Measurements from ENCODE around the gene PER2. TPM values are rescaled to one million over a fixed set of nuclear protein-coding genes. Genes with fewer than 3 reads are reported as not detected.

Gene PER2
- total and polyA plus RNA-seq, 2 of the 13 experiments (the other 11 are each of a cell fraction or from before 2014, with no cell fraction given): 5.1 to 9.4 TPM

DNA sequence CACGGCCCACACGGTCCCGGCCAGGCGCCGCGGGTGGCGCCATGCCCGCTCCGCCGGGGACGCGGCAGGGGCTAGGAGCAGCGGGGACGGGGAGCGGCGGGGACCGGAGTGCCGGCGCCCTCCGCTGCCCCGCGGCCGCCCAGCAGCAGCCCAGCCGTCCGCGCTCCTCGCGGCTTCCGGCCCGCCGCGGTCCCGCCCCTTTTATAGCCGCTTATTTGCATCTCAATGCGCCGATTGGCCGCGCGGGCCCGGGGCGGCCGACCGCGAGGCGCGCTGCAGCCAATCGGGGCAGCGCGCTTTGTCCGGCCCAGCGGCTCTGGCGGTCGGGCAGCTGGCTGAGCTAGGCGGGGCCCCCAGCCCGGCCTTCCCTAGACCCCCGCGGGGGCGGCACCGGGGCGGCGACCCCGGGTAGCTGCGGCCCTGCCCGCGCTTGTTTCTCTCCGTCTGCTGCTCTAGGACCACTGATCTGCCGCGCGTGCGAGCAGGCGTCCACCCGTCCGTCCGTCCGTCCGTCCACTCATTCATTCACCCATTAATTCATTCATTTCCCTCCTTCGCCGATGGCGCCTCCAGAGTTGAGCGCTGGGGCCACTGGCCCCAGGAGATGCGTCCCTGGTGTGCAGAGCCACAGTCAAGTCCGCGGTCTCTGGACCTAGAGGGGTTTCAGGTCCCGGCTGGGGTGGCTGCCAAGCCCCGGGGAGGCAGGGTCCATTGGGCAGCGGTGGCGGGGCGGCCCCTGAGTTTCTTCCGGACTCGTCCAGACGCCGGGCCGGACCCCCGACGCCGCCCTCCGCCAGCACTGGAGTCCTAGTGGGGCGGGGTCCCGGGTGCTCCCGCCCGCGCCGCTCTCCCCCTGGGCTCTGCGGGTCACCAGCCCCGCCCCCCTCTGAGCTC is 48.3 kb downstream of the PER2 start, which contains the start of gene HES6 (continued):
- TF ChIP-seq THAP11 (CRISPR knock-in tag; IDR thresholded peaks at IDR 0.05) (peak; percentile 77), ZBTB33 (CRISPR knock-in tag; IDR thresholded peaks at IDR 0.05) (no peak), LBX2 (CRISPR knock-in tag; IDR thresholded peaks at IDR 0.05; ENCODE audit: borderline replicate concordance) (no peak), ARHGAP35 (CRISPR knock-in tag; IDR thresholded peaks at IDR 0.05; ENCODE audit: borderline replicate concordance) (no peak; the same call in 1 of the 2 replicates), MXD4 (CRISPR knock-in tag; IDR thresholded peaks at IDR 0.05) (peak; percentile 49; the same call in 1 of the 2 replicates), ZNF205 (CRISPR knock-in tag; IDR thresholded peaks at IDR 0.05) (no peak), ZFP90 (CRISPR knock-in tag; IDR thresholded peaks at IDR 0.05; ENCODE audit: borderline replicate concordance) (peak; percentile 77; the same call in 1 of the 2 replicates), ZNF773 (CRISPR knock-in tag; IDR thresholded peaks at IDR 0.05; ENCODE audit: borderline replicate concordance) (no peak), ZNF629 (CRISPR knock-in tag; conservative IDR thresholded peaks at IDR 0.05) (no peak), TEF (CRISPR knock-in tag; IDR thresholded peaks at IDR 0.05) (no peak; the same call in 1 of the 2 replicates), IRF9 (CRISPR knock-in tag; IDR thresholded peaks at IDR 0.05; ENCODE audit: borderline replicate concordance) (no peak), MZF1 (CRISPR knock-in tag; IDR thresholded peaks at IDR 0.05; ENCODE audit: borderline replicate concordance) (no peak), PHB2 (IDR thresholded peaks at IDR 0.05; ENCODE audit: partially characterized antibody) (no peak), ZNF878 (CRISPR knock-in tag; IDR thresholded peaks at IDR 0.05) (no peak), AKAP8 (CRISPR knock-in tag; IDR thresholded peaks at IDR 0.05) (no peak), ZNF678 (CRISPR knock-in tag; IDR thresholded peaks at IDR 0.05) (no peak; the same call in 1 of the 2 replicates), ZNF614 (CRISPR knock-in tag; IDR thresholded peaks at IDR 0.05; ENCODE audit: borderline replicate concordance) (0 out of 2 replicates have a peak, but pooled peaks have one; percentile 16), ZC3H13 (CRISPR knock-in tag; IDR thresholded peaks at IDR 0.05) (no peak)
- TF ChIP-seq, protein P1, sequence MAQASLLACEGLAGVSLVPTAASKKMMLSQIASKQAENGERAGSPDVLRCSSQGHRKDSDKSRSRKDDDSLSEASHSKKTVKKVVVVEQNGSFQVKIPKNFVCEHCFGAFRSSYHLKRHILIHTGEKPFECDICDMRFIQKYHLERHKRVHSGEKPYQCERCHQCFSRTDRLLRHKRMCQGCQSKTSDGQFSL (CRISPR knock-in tag; IDR thresholded peaks at IDR 0.05): no peak
- TF ChIP-seq, protein P2, sequence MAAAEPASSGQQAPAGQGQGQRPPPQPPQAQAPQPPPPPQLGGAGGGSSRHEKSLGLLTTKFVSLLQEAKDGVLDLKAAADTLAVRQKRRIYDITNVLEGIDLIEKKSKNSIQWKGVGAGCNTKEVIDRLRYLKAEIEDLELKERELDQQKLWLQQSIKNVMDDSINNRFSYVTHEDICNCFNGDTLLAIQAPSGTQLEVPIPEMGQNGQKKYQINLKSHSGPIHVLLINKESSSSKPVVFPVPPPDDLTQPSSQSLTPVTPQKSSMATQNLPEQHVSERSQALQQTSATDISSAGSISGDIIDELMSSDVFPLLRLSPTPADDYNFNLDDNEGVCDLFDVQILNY (CRISPR knock-in tag; conservative IDR thresholded peaks at IDR 0.05): no peak
- TF ChIP-seq, protein P3, sequence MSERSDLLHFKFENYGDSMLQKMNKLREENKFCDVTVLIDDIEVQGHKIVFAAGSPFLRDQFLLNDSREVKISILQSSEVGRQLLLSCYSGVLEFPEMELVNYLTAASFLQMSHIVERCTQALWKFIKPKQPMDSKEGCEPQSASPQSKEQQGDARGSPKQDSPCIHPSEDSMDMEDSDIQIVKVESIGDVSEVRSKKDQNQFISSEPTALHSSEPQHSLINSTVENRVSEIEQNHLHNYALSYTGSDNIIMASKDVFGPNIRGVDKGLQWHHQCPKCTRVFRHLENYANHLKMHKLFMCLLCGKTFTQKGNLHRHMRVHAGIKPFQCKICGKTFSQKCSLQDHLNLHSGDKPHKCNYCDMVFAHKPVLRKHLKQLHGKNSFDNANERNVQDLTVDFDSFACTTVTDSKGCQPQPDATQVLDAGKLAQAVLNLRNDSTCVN (CRISPR knock-in tag; IDR thresholded peaks at IDR 0.05; ENCODE audit: borderline replicate concordance): no peak
